CD4-positive, alpha-beta T cell treated with Interleukin-1 beta for 1 hour (primary cell): ENCODE data around the gene UPK3A.
A peak's percentile ranks its signal among the peaks of the same experiment; 100 is the strongest.

Experiments used
- DNase-seq, 2 donors: peaks; one replicate each; pipeline ENCODE4 v3.0.0-alpha.2; 2020 to 2022

Gene UPK3A

GRCh38 chr22:45332001-45332400 lies 47.3 kb downstream of the UPK3A start:
- no peak for DNase-seq

DNA sequence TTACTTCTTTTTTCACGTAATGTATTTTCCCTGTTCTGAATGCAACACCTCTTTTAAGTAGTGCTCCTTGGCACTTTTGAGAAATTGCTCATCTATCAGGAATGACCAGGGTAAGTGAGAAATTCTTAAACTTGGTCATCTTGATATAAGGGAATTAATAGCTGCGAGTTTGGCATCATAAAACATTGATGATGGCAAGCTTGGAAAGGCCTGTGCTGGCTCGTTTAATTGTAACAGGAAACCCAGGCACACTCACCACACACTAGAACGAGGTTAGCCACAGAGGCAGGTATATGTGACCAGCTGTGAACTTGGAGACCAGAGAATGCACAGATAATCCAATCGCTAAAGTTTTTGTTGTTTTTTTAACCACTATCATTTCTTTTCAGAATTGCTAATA lies 49.3 kb downstream of the UPK3A start:
- DNase-seq: no peak

GRCh38 chr22:45334528-45334927 lies 49.8 kb downstream of the UPK3A start:
- no peak for DNase-seq

DNA sequence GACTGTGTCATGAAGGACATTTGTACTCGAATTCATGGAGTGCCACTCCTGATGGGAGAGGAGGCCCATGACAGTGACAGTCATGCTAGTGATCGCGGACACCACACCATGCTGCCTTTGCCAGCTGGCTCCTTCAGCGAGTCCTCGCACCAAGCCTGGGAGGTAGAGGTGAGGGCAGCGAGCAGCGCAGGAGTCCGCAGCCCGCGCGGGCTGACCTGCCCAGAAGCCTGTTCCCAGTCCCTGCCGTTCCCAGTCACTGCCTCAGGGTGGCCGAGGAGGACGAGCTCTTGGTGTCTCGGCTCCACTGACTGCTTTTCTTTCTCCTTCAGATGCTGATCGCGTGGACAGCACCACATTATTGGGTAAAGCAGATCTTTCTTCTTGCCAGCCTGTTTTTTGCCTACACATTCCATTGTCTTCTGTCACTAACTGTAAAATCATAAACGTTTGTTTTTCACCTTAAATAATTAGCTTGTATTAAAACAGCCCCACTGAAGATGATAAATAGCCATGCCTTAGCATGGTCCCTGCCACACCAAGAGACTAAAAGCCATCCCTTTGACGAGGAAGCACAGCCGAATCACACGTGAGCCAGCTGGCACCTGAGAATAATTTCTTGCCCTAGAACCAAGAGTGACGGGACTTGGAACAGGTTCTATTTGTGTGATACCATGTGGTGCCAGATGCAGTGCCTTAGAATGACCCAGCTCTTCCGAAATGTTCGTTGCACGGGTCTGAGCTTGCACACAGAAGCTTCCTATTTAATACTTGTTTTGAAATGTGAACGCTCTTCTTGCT lies 50.5 kb downstream of the UPK3A start:
- no peak for DNase-seq

GRCh38 chr22:45335854-45336522 lies 51.2 kb downstream of the UPK3A start:
- no peak for DNase-seq

- DNase-seq: peak in 1 of 2 donors; percentile 65
Observed at GRCh38 chr22:45336971-45337431, 52.3 kb downstream of the UPK3A start.

DNA sequence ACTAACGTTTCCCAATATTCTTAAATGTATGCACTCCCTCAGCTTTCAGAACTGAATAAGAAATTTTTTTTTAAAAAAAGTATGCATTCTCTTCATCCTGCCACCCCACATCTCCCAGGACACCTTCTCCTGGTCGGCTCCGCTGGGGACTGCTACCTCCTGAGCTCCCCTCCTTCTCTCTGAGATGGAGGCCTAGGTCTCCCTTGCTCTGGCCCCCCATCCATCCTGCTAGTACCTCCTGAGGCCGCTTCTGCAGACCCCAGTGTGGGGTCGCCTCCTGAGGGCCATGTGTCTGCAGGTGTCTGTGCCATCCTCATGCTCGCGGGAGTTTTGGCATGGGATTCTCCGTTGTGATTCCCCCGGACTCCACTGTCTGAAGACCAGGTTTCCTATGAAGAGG lies 52.8 kb downstream of the UPK3A start:
- no peak for DNase-seq

- no peak for DNase-seq
Observed at GRCh38 chr22:45338795-45339194, 54.0 kb downstream of the UPK3A start.

- DNase-seq: no peak
Observed at GRCh38 chr22:45340323-45340722, 55.6 kb downstream of the UPK3A start.

GRCh38 chr22:45341498-45341897 lies 56.7 kb downstream of the UPK3A start:
- DNase-seq: peak; percentile 47 to 68

DNA sequence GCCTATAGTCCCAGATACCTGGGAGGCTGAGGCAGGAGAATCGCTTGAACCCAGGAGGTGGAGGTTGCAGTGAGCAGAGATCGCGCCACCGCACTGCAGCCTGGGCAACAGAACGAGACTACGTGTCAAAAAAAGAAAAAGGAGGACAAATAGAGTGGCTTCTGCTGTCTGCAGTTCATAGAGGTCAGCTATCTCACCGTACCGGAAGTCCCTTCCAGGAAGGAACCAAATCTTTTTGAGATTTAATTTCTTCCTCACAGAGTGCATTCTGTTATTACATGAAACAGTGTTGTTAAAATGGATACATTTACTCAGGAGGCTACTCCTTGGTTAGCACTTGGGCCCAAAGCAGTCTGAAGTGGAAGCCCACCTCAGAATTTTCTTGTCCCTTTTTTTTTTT lies 58.4 kb downstream of the UPK3A start:
- DNase-seq: no peak

GRCh38 chr22:45344334-45344733 lies 59.6 kb downstream of the UPK3A start:
- DNase-seq: no peak
